ENCODE results near the gene LAMP1. TPM values are rescaled to one million over a fixed set of nuclear protein-coding genes. Genes with fewer than 3 reads are reported as not detected.

LAMP1 gene
- total and polyA plus RNA-seq, 2 donors (not counting 1 experiment from before 2014, with no cell fraction given) = 52.1 to 96.1 TPM

DNA sequence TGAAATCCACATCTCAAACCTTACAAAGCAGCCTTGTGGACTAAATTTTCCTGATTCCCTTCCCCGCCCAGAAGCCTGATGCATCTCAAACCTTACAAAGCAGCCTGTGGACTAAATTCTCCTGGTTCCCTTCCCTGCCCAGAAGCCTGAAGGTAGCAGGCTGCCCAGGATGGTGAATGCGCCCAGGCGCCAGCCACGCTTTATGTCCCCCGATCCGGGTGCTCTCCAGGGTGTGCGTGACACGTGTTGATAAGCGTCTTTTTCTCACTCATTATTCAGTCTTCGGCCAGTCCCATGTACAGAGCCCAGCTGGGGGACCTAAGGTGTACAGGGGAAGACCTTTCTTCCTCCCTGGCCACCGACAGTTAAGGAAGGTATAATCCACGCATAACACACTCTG lies 31.8 kb downstream of the LAMP1 start:
- H3K4me3 Mint-ChIP-seq = no peak overlapping the region
- no peak for DNase-seq
- H3K36me3 ChIP-seq (replicated peaks in 1 of 2; ENCODE audit: control extremely low read depth in 1 of 2, control insufficient read depth in 1 of 2, extremely low read depth in 1 of 2, insufficient read depth in 2 of 2, low read length in 1 of 2) = peaks cover 0 to 4% of the 10 kb centered on the region in 2 experiments
- intact Hi-C loops (cut with micrococcal nuclease) = no loop called here
- WGBS (ENCODE audit: insufficient coverage) = 94% methylated on average over 7 of the region's 12 CpGs
- H3K4me1 ChIP-seq (ENCODE audit: control insufficient read depth in 2 of 2, insufficient read depth in 2 of 2, low read length in 2 of 2) = no peaks in the 10 kb centered on the region
- CTCF ChIA-PET = no interaction called here
- H3K27me3 ChIP-seq (replicated peaks in 1 of 4; ENCODE audit: control extremely low read depth in 1 of 4, control insufficient read depth in 3 of 4, insufficient read depth in 4 of 4, low read length in 3 of 4) = no peaks in the 10 kb centered on the region
- peaks cover 0 to 3% (median 0%) of the 10 kb centered on the region in 3 donors for H3K9me3 ChIP-seq (ENCODE audit: control extremely low read depth in 1 of 3, control insufficient read depth in 2 of 3, insufficient read depth in 1 of 3, low read length in 2 of 3)
- POLR2A ChIA-PET = no interaction called here
- TF ChIP-seq, protein P1, sequence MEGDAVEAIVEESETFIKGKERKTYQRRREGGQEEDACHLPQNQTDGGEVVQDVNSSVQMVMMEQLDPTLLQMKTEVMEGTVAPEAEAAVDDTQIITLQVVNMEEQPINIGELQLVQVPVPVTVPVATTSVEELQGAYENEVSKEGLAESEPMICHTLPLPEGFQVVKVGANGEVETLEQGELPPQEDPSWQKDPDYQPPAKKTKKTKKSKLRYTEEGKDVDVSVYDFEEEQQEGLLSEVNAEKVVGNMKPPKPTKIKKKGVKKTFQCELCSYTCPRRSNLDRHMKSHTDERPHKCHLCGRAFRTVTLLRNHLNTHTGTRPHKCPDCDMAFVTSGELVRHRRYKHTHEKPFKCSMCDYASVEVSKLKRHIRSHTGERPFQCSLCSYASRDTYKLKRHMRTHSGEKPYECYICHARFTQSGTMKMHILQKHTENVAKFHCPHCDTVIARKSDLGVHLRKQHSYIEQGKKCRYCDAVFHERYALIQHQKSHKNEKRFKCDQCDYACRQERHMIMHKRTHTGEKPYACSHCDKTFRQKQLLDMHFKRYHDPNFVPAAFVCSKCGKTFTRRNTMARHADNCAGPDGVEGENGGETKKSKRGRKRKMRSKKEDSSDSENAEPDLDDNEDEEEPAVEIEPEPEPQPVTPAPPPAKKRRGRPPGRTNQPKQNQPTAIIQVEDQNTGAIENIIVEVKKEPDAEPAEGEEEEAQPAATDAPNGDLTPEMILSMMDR (IDR thresholded peaks at IDR 0.05) = no peak
- no peak for TF ChIP-seq EZH2 (IDR thresholded peaks at IDR 0.05; ENCODE audit: borderline replicate concordance, insufficient read depth, low read depth, low read length, poor library complexity, severe bottlenecking)
- no peak overlapping the region for H3K27ac Mint-ChIP-seq
- H3K9me3 Mint-ChIP-seq (ENCODE audit: insufficient read depth) = no peaks in the 10 kb centered on the region
- H3K4me2 ChIP-seq (replicated peaks; ENCODE audit: low read depth, low read length, poor library complexity, severe bottlenecking) = no peak overlapping the region
- H3K27me3 Mint-ChIP-seq = no peaks in the 10 kb centered on the region
- H4K20me1 ChIP-seq (ENCODE audit: control insufficient read depth, insufficient read depth, low read length, poor library complexity, severe bottlenecking) = no peaks in the 10 kb centered on the region
- no peak overlapping the region for H3K4me3 ChIP-seq (ENCODE audit: control extremely low read depth in 1 of 5, extremely low read depth in 1 of 5, insufficient read depth in 1 of 5, low read depth in 2 of 5, low read length in 4 of 5)
- H3K9ac ChIP-seq (ENCODE audit: low read length) = no peak overlapping the region
- no peaks in the 10 kb centered on the region for H3K4me1 Mint-ChIP-seq
- no peaks in the 10 kb centered on the region for H3K79me2 ChIP-seq (ENCODE audit: control insufficient read depth, insufficient read depth, low read length)
- H2AFZ ChIP-seq (ENCODE audit: insufficient read depth, low read depth, low read length, poor library complexity, severe bottlenecking) = no peak overlapping the region
- no peak for ATAC-seq (ENCODE audit: low read depth)
- no peak overlapping the region for H3K27ac ChIP-seq (ENCODE audit: low read length in 2 of 2)

DNA sequence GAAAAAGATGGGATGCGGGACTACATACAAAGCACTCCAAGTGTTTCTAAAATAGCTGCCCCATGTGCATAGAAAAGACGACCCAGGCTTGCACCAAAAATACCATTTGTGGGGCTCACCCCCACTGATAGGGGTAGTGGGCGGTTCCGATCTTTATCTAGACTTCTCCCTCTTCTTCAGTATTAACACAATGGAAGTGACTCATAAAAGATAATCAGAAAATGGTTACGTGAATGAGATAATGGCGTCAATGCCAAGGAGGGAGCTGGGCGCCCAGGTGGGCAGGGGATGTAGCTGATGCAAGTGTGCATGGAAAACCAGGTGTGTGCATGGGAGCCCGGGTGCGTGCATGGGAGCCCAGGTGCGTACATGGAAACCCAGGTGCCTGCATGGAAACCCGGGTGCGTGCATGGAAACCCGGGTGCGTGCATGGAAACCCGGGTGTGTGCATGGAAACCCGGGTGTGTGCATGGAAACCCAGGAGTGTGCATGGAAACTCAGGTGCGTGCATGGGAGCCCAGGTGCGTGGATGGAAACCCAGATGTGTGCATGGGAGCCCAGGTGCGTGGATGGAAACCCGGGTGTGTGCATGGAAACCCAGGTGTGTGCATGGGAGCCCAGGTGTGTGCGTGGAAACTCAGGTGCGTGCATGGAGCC lies 32.7 kb downstream of the LAMP1 start:
- peaks cover 0 to 3% (median 0%) of the 10 kb centered on the region in 3 donors for H3K9me3 ChIP-seq (ENCODE audit: control extremely low read depth in 1 of 3, control insufficient read depth in 2 of 3, insufficient read depth in 1 of 3, low read length in 2 of 3)
- H3K36me3 ChIP-seq (replicated peaks in 1 of 2; ENCODE audit: control extremely low read depth in 1 of 2, control insufficient read depth in 1 of 2, extremely low read depth in 1 of 2, insufficient read depth in 2 of 2, low read length in 1 of 2) = no peaks in the 10 kb centered on the region
- Mint-ChIP-seq H3K9me3 (ENCODE audit: insufficient read depth) (no peaks in the 10 kb centered on the region), H3K4me1 (no peaks in the 10 kb centered on the region), H3K27me3 (peaks cover 4% of the 10 kb centered on the region), H3K27ac (no peak overlapping the region), H3K4me3 (no peak overlapping the region)
- ChIA-PET CTCF (no interaction called here), POLR2A (no interaction called here)
- H3K27me3 ChIP-seq (replicated peaks in 1 of 4; ENCODE audit: control extremely low read depth in 1 of 4, control insufficient read depth in 3 of 4, insufficient read depth in 4 of 4, low read length in 3 of 4) = no peaks in the 10 kb centered on the region
- no peak overlapping the region for H3K27ac ChIP-seq (ENCODE audit: low read length in 2 of 2)
- no peaks in the 10 kb centered on the region for H4K20me1 ChIP-seq (ENCODE audit: control insufficient read depth, insufficient read depth, low read length, poor library complexity, severe bottlenecking)
- no peaks in the 10 kb centered on the region for H3K4me1 ChIP-seq (ENCODE audit: control insufficient read depth in 2 of 2, insufficient read depth in 2 of 2, low read length in 2 of 2)
- H3K4me2 ChIP-seq (replicated peaks; ENCODE audit: low read depth, low read length, poor library complexity, severe bottlenecking) = no peak overlapping the region
- DNase-seq (no peak), ATAC-seq (ENCODE audit: low read depth) (no peak)
- intact Hi-C loops (cut with micrococcal nuclease) = no loop called here
- 95% methylated on average over 15 of the region's 22 CpGs for WGBS (ENCODE audit: insufficient coverage)
- TF ChIP-seq EZH2 (IDR thresholded peaks at IDR 0.05; ENCODE audit: borderline replicate concordance, insufficient read depth, low read depth, low read length, poor library complexity, severe bottlenecking) = no peak
- TF ChIP-seq, protein P1 (IDR thresholded peaks at IDR 0.05) = no peak
- no peak overlapping the region for H3K4me3 ChIP-seq (ENCODE audit: control extremely low read depth in 1 of 5, extremely low read depth in 1 of 5, insufficient read depth in 1 of 5, low read depth in 2 of 5, low read length in 4 of 5)
- no peaks in the 10 kb centered on the region for H3K79me2 ChIP-seq (ENCODE audit: control insufficient read depth, insufficient read depth, low read length)
- no peak overlapping the region for H3K9ac ChIP-seq (ENCODE audit: low read length)
- H2AFZ ChIP-seq (ENCODE audit: insufficient read depth, low read depth, low read length, poor library complexity, severe bottlenecking) = no peak overlapping the region
